ENCODE results near the gene TP63. TPM values are rescaled to one million over a fixed set of nuclear protein-coding genes. Genes with fewer than 3 reads are reported as not detected.

TP63 gene
- total and polyA plus RNA-seq, 2 experiments from 2014 or later: not detected

- Histone ChIP-seq H3K9me2 (ENCODE audit: insufficient read depth) (peaks cover 18% of the 10 kb centered on the region), H3K4me2 (no peak overlapping the region)
- no peaks in the 10 kb centered on the region for H3K36me3 Mint-ChIP-seq (ENCODE audit: low read depth)
Measured at GRCh38 chr3:189907803-189908202, 276.6 kb downstream of the TP63 start.

More at GRCh38 chr3:189907803-189908202, 276.6 kb downstream of the TP63 start:
- no peaks in the 10 kb centered on the region for H3K36me3 ChIP-seq (ENCODE audit: insufficient read depth)
- H3K27ac ChIP-seq (ENCODE audit: low read depth): no peak overlapping the region
- H2AFZ ChIP-seq: no peak overlapping the region; the same call in 1 of the 2 replicates
- TF ChIP-seq ZNF462 (CRISPR knock-in tag; IDR thresholded peaks at IDR 0.05) (no peak), ZNF331 (CRISPR knock-in tag; IDR thresholded peaks at IDR 0.05; ENCODE audit: low read depth) (no peak), ETS1 (IDR thresholded peaks at IDR 0.05) (no peak), ZNF114 (CRISPR knock-in tag; IDR thresholded peaks at IDR 0.05) (no peak), STAT1 (IDR thresholded peaks at IDR 0.05; ENCODE audit: unreplicated experiment) (no peak)
- H3K79me2 ChIP-seq (replicated peaks; ENCODE audit: insufficient read depth): no peaks in the 10 kb centered on the region
- Mint-ChIP-seq H3K27ac (no peak overlapping the region), H3K27me3 (ENCODE audit: insufficient read depth, low read depth, poor library complexity) (no peaks in the 10 kb centered on the region), H3K4me3 (no peak overlapping the region), H3K9me3 (no peaks in the 10 kb centered on the region), H3K4me1 (peaks cover 20% of the 10 kb centered on the region)
- no peak overlapping the region for H3K4me3 ChIP-seq
- ATAC-seq: no peak
- H3F3A ChIP-seq (replicated peaks; ENCODE audit: low read depth): no peaks in the 10 kb centered on the region
- H4K20me1 ChIP-seq (replicated peaks; ENCODE audit: insufficient read depth): no peaks in the 10 kb centered on the region
- no peaks in the 10 kb centered on the region for H3K27me3 ChIP-seq (ENCODE audit: insufficient read depth)
- H3K4me1 ChIP-seq (ENCODE audit: insufficient read depth): peaks cover 12% of the 10 kb centered on the region
- no peak for DNase-seq (ENCODE audit: low spot score)

All from GM23338 (cell line).